Activated CD4-positive, alpha-beta T cell treated with anti-CD3 and anti-CD28 coated beads, Interleukin-2, Interleukin-4, amounts not matched to agents 100 ng/mL and 50 ng/mL, durations not matched to agents 16 hours and 8 hours (primary cell): Measurements from ENCODE around the gene PCBP1.
"Not testable (repeated sequence)": the region's sequence is repeated elsewhere in the genome, so short reads cannot be mapped to it uniquely, and the experiment has no call there.

Experiments
- DNase-seq: peaks from one replicate; pipeline ENCODE4 v3.0.0-alpha.2; 2020; ENCODE audit warnings: low spot score

The PCBP1 gene

GRCh38 chr2:70086838-70087701, at the start of gene PCBP1:
TSS of gene PCBP1 (plus strand) at chr2:70087477. CDS start at chr2:70087744, 267 bp downstream.
- peak; percentile 96 for DNase-seq

GRCh38 chr2:70039366-70039765, 47.9 kb upstream of the PCBP1 start:
- no peak for DNase-seq

- DNase-seq = no peak
Observed at GRCh38 chr2:70041663-70042062, 45.6 kb upstream of the PCBP1 start.

GRCh38 chr2:70042246-70042645, 45.0 kb upstream of the PCBP1 start:
- DNase-seq = no peak

GRCh38 chr2:70043252-70043875, 43.9 kb upstream of the PCBP1 start:
- peak; percentile 57 for DNase-seq

- no peak for DNase-seq
Observed at GRCh38 chr2:70044290-70045040, 42.8 kb upstream of the PCBP1 start.

- no peak for DNase-seq
Observed at GRCh38 chr2:70045405-70045804, 41.9 kb upstream of the PCBP1 start.

- DNase-seq = no peak
Observed at GRCh38 chr2:70045932-70046331, 41.3 kb upstream of the PCBP1 start.

- DNase-seq = no peak
Observed at GRCh38 chr2:70046534-70046933, 40.7 kb upstream of the PCBP1 start.

- no peak for DNase-seq
Observed at GRCh38 chr2:70047451-70047850, 39.8 kb upstream of the PCBP1 start.

- DNase-seq = no peak
Observed at GRCh38 chr2:70049255-70049654, 38.0 kb upstream of the PCBP1 start.

GRCh38 chr2:70050631-70051425, 36.4 kb upstream of the PCBP1 start:
- no peak for DNase-seq

GRCh38 chr2:70055259-70055658, 32.0 kb upstream of the PCBP1 start:
- not testable (repeated sequence) for DNase-seq

- DNase-seq = no peak
Observed at GRCh38 chr2:70061317-70061716, 26.0 kb upstream of the PCBP1 start.

GRCh38 chr2:70062270-70062669, 25.0 kb upstream of the PCBP1 start:
- DNase-seq = no peak

GRCh38 chr2:70068119-70068518, 19.2 kb upstream of the PCBP1 start:
- DNase-seq = no peak

- DNase-seq = peak; percentile 86
Observed at GRCh38 chr2:70069049-70069448, 18.2 kb upstream of the PCBP1 start.

- DNase-seq = peak; percentile 85
Observed at GRCh38 chr2:70070542-70071268, 16.6 kb upstream of the PCBP1 start.

- no peak for DNase-seq
Observed at GRCh38 chr2:70073493-70073892, 13.8 kb upstream of the PCBP1 start.

GRCh38 chr2:70078384-70078783, 8.9 kb upstream of the PCBP1 start:
- no peak for DNase-seq

GRCh38 chr2:70080610-70081200, 6.6 kb upstream of the PCBP1 start:
- no peak for DNase-seq
